Stimulated activated CD8-positive, alpha-beta memory T cell treated with anti-CD3 and anti-CD28 coated beads, Interleukin-15, amount 100 ng/mL, for 24 hours (primary cell): ENCODE data around the gene FAM163A.

ENCODE experiments used
- DNase-seq: peaks from one replicate; pipeline ENCODE4 v3.0.0-alpha.2; 2020; ENCODE audit warnings: low read depth

The FAM163A gene

GRCh38 chr1:179750630-179751029, 7.5 kb downstream of the FAM163A start:
- DNase-seq: no peak

- no peak for DNase-seq
Observed at GRCh38 chr1:179753061-179753460, 10.0 kb downstream of the FAM163A start.

- DNase-seq: no peak
Observed at GRCh38 chr1:179754041-179754624, 11.0 kb downstream of the FAM163A start.

GRCh38 chr1:179757933-179758332, 14.8 kb downstream of the FAM163A start:
- no peak for DNase-seq

- DNase-seq: no peak
Observed at GRCh38 chr1:179760521-179760920, 17.4 kb downstream of the FAM163A start.

- no peak for DNase-seq
Observed at GRCh38 chr1:179761296-179761695, 18.2 kb downstream of the FAM163A start.

GRCh38 chr1:179761846-179762640, 19.0 kb downstream of the FAM163A start:
- no peak for DNase-seq

GRCh38 chr1:179767177-179767581, 24.1 kb downstream of the FAM163A start:
- DNase-seq: no peak

- no peak for DNase-seq
Observed at GRCh38 chr1:179767996-179768395, 24.9 kb downstream of the FAM163A start.

GRCh38 chr1:179770887-179771502, 27.9 kb downstream of the FAM163A start:
- DNase-seq: no peak

- no peak for DNase-seq
Observed at GRCh38 chr1:179773264-179773663, 30.2 kb downstream of the FAM163A start.

GRCh38 chr1:179774000-179774399, 30.9 kb downstream of the FAM163A start:
- no peak for DNase-seq

GRCh38 chr1:179774566-179774965, 31.5 kb downstream of the FAM163A start:
- DNase-seq: no peak

- DNase-seq: no peak
Observed at GRCh38 chr1:179775009-179775408, 31.9 kb downstream of the FAM163A start.

GRCh38 chr1:179776831-179777230, 33.7 kb downstream of the FAM163A start:
- no peak for DNase-seq

GRCh38 chr1:179777731-179778130, 34.6 kb downstream of the FAM163A start:
- DNase-seq: no peak

- DNase-seq: no peak
Observed at GRCh38 chr1:179779645-179780272, 36.7 kb downstream of the FAM163A start.

- no peak for DNase-seq
Observed at GRCh38 chr1:179781962-179782361, 38.9 kb downstream of the FAM163A start.

- no peak for DNase-seq
Observed at GRCh38 chr1:179785031-179785431, 41.9 kb downstream of the FAM163A start.

GRCh38 chr1:179785728-179786127, 42.6 kb downstream of the FAM163A start:
- DNase-seq: no peak

- DNase-seq: no peak
Observed at GRCh38 chr1:179786815-179787685, 44.0 kb downstream of the FAM163A start.

- no peak for DNase-seq
Observed at GRCh38 chr1:179788259-179788658, 45.2 kb downstream of the FAM163A start.
